ENCODE data around the gene PPP1R14D.

The PPP1R14D gene

GRCh38 chr15:40832903-40833302, 4.4 kb upstream of the PPP1R14D start:
- TF ChIP-seq CTCF (IDR thresholded peaks at IDR 0.05; ENCODE audit: borderline replicate concordance, control extremely low read depth, extremely low read depth, insufficient read depth, missing control alignments), result no peak

GRCh38 chr15:40831861-40832260, 3.4 kb upstream of the PPP1R14D start:
- in situ Hi-C loops (cut with MboI; ENCODE audit: low sequenced_read_pairs, unreplicated experiment), result no loop called here
- no peak for DNase-seq (ENCODE audit: low spot score)
- no peak for TF ChIP-seq CTCF (IDR thresholded peaks at IDR 0.05; ENCODE audit: borderline replicate concordance, control extremely low read depth, extremely low read depth, insufficient read depth, missing control alignments)

More at GRCh38 chr15:40832903-40833302, 4.4 kb upstream of the PPP1R14D start:
- DNase-seq (ENCODE audit: low spot score), result no peak
- in situ Hi-C loops (cut with MboI; ENCODE audit: low sequenced_read_pairs, unreplicated experiment), result no loop called here

- TF ChIP-seq CTCF (IDR thresholded peaks at IDR 0.05; ENCODE audit: borderline replicate concordance, control extremely low read depth, extremely low read depth, insufficient read depth, missing control alignments), result no peak
- in situ Hi-C loops (cut with MboI; ENCODE audit: low sequenced_read_pairs, unreplicated experiment), result no loop called here
- DNase-seq (ENCODE audit: low spot score), result no peak
These were observed 2.4 kb upstream of the PPP1R14D start for GRCh38 chr15:40830884-40831283.

GRCh38 chr15:40829115-40829514, 607 bp upstream of the PPP1R14D start:
- in situ Hi-C loops (cut with MboI; ENCODE audit: low sequenced_read_pairs, unreplicated experiment), result no loop called here
- DNase-seq (ENCODE audit: low spot score), result no peak
- TF ChIP-seq CTCF (IDR thresholded peaks at IDR 0.05; ENCODE audit: borderline replicate concordance, control extremely low read depth, extremely low read depth, insufficient read depth, missing control alignments), result no peak

- DNase-seq (ENCODE audit: low spot score), result no peak
- in situ Hi-C loops (cut with MboI; ENCODE audit: low sequenced_read_pairs, unreplicated experiment), result no loop called here
- no peak for TF ChIP-seq CTCF (IDR thresholded peaks at IDR 0.05; ENCODE audit: borderline replicate concordance, control extremely low read depth, extremely low read depth, insufficient read depth, missing control alignments)
These were observed 2.0 kb downstream of the PPP1R14D start for GRCh38 chr15:40826423-40827075.

GRCh38 chr15:40825661-40826422, 2.7 kb downstream of the PPP1R14D start:
- TF ChIP-seq CTCF (IDR thresholded peaks at IDR 0.05; ENCODE audit: borderline replicate concordance, control extremely low read depth, extremely low read depth, insufficient read depth, missing control alignments), result no peak
- in situ Hi-C loops (cut with MboI; ENCODE audit: low sequenced_read_pairs, unreplicated experiment), result no loop called here
- DNase-seq (ENCODE audit: low spot score), result no peak
